HFF-Myc (cell line): ENCODE measurements around the gene OSBPL6.

Source experiments
- DNase-seq: peaks from one replicate; pipeline ENCODE4 v3.0.0-alpha.2; 2011; ENCODE audit warnings: low read depth; ENCODE audit errors: extremely low read depth
- H3K4me3 ChIP-seq: replicated peaks from 2 replicates; pipeline ENCODE4 v1.5.1; 2011; ENCODE audit warnings: low read depth, mild to moderate bottlenecking, control low read depth, low read length
- CTCF ChIP-seq: IDR thresholded peaks from 2 replicates; pipeline ENCODE4 v1.5.1; 2012; ENCODE audit warnings: mild to moderate bottlenecking, low read depth, low read length, control low read depth; ENCODE audit errors: missing control alignments

OSBPL6 gene

GRCh38 chr2:178256382-178257042 lies 62.2 kb downstream of the OSBPL6 start:
- no peak for DNase-seq
- no peak for TF ChIP-seq CTCF
- H3K4me3 ChIP-seq = no peak overlapping the region

DNA sequence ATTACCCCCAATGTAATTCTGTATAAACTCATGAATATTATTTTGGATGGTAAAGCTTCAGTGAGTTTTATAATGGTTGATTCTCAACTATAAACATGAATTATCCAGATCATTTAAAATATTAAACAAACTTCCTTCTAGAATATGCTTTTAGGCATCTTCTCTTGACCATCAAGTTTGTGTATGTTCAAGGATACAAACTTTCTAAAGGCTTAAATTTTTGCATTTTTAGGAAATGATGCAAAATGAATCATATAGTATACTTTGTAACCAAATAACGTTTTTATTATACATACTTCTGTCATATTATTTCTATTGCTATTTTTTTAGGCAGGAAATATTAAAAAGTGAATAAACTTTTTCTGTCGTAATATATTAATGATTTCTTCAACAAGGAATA lies 62.8 kb downstream of the OSBPL6 start:
- no peak for DNase-seq
- TF ChIP-seq CTCF = no peak

GRCh38 chr2:178258916-178259315 lies 64.6 kb downstream of the OSBPL6 start:
- no peak for TF ChIP-seq CTCF
- no peak overlapping the region for H3K4me3 ChIP-seq
- DNase-seq = no peak

More for the DNA sequence above, 62.8 kb downstream of the OSBPL6 start:
- no peak overlapping the region for H3K4me3 ChIP-seq

DNA sequence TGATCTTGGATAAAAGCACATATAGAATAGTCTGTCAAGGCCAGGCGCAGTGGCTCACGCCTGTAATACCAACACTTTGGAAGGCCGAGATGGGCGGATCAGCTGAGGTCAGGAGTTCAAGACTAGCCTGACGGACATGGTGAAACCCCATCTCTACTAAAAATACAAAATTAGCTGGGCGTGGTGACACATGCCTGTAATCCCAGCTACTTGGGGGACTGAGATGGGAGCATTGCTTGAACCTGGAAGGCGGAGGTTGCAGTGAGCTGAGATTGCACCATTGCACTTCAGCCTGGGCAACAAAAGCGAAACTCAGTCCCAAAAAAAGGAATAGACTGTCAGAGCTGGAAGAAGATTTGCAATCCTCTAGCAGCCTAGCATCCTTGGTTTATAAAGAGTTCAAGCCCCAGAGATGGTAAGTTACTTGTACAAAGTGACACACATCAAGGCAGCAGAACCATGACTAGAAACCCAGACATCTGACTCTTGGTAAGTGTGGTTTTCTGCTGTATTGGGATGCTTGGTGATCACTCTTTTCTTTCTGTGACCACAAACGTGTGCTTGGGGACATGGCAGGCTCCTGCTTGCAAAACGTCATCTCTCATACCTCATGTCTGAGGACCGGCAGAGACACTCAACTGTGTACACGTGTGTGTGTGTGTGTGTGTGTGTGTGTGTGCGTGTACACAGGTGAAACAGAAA lies 69.0 kb downstream of the OSBPL6 start:
- TF ChIP-seq CTCF = no peak
- H3K4me3 ChIP-seq = no peak overlapping the region
- DNase-seq = no peak

GRCh38 chr2:178264211-178264610 lies 69.9 kb downstream of the OSBPL6 start:
- no peak overlapping the region for H3K4me3 ChIP-seq
- no peak for DNase-seq
- TF ChIP-seq CTCF = no peak

- H3K4me3 ChIP-seq = no peak overlapping the region
- TF ChIP-seq CTCF = no peak
- DNase-seq = no peak
Observed at GRCh38 chr2:178265851-178266250, 71.5 kb downstream of the OSBPL6 start.

DNA sequence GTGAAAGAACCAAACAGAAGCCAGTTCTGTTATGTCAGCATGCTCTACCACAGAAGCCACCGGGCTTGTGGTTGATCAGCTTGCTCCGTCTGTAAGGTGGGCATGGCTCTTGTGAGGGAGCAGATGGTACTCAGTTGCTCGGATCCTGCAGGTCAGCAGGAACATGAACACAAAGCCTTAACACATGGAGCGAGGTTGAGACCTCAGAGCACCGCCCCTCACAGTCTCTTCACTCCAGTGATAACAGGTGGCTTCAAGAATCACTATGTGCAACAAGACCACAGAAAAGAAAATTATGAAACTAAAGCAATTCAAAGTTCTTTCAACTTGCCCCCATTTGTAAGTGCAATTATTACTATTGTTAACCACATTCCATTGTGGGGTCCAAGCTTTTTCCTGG lies 72.1 kb downstream of the OSBPL6 start:
- H3K4me3 ChIP-seq = no peak overlapping the region
- no peak for TF ChIP-seq CTCF
- no peak for DNase-seq
